22Rv1 (cell line): ENCODE measurements around the gene ENTPD7.

ENCODE experiments used
- H3K27ac ChIP-seq: fragments of 450-650 bp; 2 replicates; pipeline ENCODE4 v1.5.1; 2017
- CTCF ChIP-seq: fragments of 450-650 bp; IDR thresholded peaks from 2 replicates; pipeline ENCODE4 v1.5.1; 2017; ENCODE audit warnings: mild to moderate bottlenecking
- ZFX ChIP-seq: fragments of 450-650 bp; IDR thresholded peaks from 2 replicates; pipeline ENCODE4 v1.6.1; 2017; ENCODE audit warnings: antibody characterized with exemption, borderline replicate concordance

ENTPD7 gene

GRCh38 chr10:99628923-99629624 is 30.2 kb upstream of the ENTPD7 start:
- TF ChIP-seq ZFX (no peak), CTCF (no peak)
- H3K27ac ChIP-seq = no peak overlapping the region

DNA sequence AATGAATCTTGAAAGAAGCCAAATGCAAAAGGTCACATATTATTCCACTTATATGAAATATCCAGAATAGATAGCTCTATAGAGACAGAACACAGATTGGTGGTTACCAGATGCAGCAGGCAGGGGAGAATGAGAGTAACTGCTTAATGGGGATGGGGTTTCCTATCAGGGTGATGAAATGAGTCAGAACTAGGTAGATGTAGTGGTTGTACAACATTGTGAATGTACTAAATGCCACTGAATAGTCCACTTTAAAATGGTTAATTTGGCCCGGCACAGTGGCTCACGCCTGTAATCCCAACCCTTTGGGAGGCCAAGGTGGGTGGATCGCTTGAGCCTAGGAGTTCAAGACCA is 29.7 kb upstream of the ENTPD7 start:
- TF ChIP-seq ZFX (no peak), CTCF (no peak)
- H3K27ac ChIP-seq = no peak overlapping the region

DNA sequence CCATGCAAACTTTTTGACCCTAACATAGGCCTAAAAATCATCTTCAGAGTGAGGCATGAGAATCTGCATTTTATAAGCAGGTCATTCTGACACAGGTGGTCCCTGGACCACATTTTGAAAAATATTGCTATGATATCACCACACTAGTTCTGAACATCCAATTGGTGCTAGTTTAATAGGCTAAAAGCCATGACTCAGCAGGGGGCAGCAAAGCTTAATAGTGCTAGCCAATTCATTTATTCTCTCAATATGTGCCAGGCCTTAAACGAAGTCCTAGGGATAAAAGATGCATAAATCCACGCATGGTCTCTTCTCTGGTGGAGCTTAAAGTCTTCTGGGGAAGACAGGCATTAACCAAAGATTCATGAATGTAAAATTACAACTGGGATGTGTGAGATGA is 28.9 kb upstream of the ENTPD7 start:
- TF ChIP-seq ZFX (no peak), CTCF (peak; percentile 69)

GRCh38 chr10:99630991-99631390 is 28.3 kb upstream of the ENTPD7 start:
- H3K27ac ChIP-seq = no peak overlapping the region
- no peak for TF ChIP-seq ZFX
- no peak for TF ChIP-seq CTCF

More for the DNA sequence above, 28.9 kb upstream of the ENTPD7 start:
- no peak overlapping the region for H3K27ac ChIP-seq

DNA sequence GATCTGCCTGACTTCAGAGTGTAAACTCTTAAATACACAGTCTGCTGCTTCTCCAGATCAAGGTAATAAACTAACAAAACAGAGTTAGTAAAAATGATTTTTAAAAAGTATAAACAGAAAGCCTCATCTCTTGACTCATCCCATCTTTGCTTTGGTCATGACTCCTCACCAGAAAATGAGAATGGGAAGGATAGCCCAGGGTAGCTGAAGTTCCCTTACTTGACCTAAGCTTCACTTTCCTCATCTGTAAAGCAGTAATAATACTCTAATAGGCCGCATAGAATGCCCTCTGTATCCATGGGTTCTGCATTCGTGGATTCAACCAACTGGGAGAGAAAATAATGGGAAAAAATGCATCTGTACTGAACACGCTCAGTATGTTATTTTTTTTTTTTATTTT is 27.8 kb upstream of the ENTPD7 start:
- H3K27ac ChIP-seq = no peak overlapping the region
- TF ChIP-seq CTCF (no peak), ZFX (no peak)

- no peak overlapping the region for H3K27ac ChIP-seq
- TF ChIP-seq ZFX (no peak), CTCF (no peak)
These were observed 25.5 kb upstream of the ENTPD7 start for GRCh38 chr10:99633832-99634231.

GRCh38 chr10:99647601-99648151 is 11.6 kb upstream of the ENTPD7 start:
- TF ChIP-seq ZFX = no peak
- TF ChIP-seq CTCF = no peak
- no peak overlapping the region for H3K27ac ChIP-seq
